H1 (cell line): ENCODE results near the gene CPT1A. TPM values are rescaled to one million over a fixed set of nuclear protein-coding genes. Genes with fewer than 3 reads are reported as not detected.

ENCODE experiments used
- CHD2 ChIP-seq: IDR thresholded peaks from 2 replicates; pipeline ENCODE4 v1.6.1; 2012; ENCODE audit warnings: low read length, improper control_type of control experiment
- GTF2F1 ChIP-seq: IDR thresholded peaks from 2 replicates; pipeline ENCODE4 v1.6.1; 2012; ENCODE audit warnings: low read depth, low read length, improper control_type of control experiment, borderline replicate concordance
- MAX ChIP-seq: IDR thresholded peaks from 2 replicates; pipeline ENCODE4 v1.6.1; 2012; ENCODE audit warnings: inconsistent platforms
- POLR2A ChIP-seq, 2 experiments: IDR thresholded peaks; 1 replicate in 1 of 2; 2 replicates in 1 of 2; pipeline ENCODE4 v1.6.1; 2011; ENCODE audit warnings: low read depth in 2 of 2, low read length in 2 of 2, mild to moderate bottlenecking in 2 of 2; ENCODE audit errors: control extremely low read depth in 1 of 2
- POU5F1 ChIP-seq: IDR thresholded peaks from 2 replicates; pipeline ENCODE4 v1.6.1; 2011; ENCODE audit warnings: low read depth, mild to moderate bottlenecking, low read length, moderate library complexity
- RXRA ChIP-seq: IDR thresholded peaks from 2 replicates; pipeline ENCODE4 v1.6.1; 2011; ENCODE audit warnings: low read depth, mild to moderate bottlenecking, low read length, moderate library complexity; ENCODE audit not compliant: insufficient read depth
- SRF ChIP-seq: IDR thresholded peaks from 2 replicates; pipeline ENCODE4 v1.6.1; 2011; ENCODE audit warnings: mild to moderate bottlenecking, low read depth, low read length, moderate library complexity
- polyA plus RNA-seq, 7 experiments: library from polyadenylated mRNA; depleted of rRNA in 3 of 7; stranded (reverse) in 5 of 7; unstranded in 2 of 7; fragments of >200 nt in 5 of 7; fragments of 200-250 nt in 2 of 7; gene quantifications; 1 replicate in 5 of 7; 2 replicates in 1 of 7; 4 replicates in 1 of 7; pipeline versions ENCODE4 v1.2.1 to v1.2.3, GENCODE V29; 2011 to 2013; ENCODE audit warnings: missing spikeins in 2 of 7, mixed read lengths in 2 of 7
- total RNA-seq: library from RNA; stranded (reverse); fragmentation: NEBNext Ultra II Directional; extraction: Animal tissue kit (Norgen Biotek cat#: 25700); gene quantifications from 2 replicates; pipeline ENCODE4 v1.2.1, GENCODE V29; 2021

Gene CPT1A
- total and polyA plus RNA-seq, 2 of the 8 experiments (the other 6 are each of a cell fraction or from before 2014, with no cell fraction given): 2.9 to 12.2 TPM

DNA sequence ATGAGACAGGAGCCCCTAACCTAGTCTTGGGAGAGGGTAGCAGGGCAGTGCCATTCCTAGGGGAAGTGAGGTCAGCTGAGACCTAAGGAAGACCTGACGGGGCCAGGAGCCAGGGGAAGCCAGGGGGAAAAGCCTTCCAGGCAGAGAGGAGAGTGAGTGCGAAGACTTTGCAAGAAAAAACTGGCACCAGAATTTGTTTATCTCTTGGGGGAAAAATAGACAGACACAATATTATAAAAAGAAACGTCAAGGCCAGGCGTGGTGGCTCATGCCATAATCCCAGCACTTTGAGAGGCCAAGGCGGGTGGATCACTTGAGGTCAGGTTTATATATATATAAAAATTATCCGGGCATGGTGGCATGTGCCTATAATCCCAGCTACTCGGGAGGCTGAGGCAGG is 63.5 kb downstream of the CPT1A start (continued):
- no peak for TF ChIP-seq GTF2F1
- no peak for TF ChIP-seq POLR2A (IDR thresholded peaks at IDR 0.05; ENCODE audit: control extremely low read depth in 1 of 2, low read depth in 2 of 2, low read length in 2 of 2)
- no peak for TF ChIP-seq CHD2
- no peak for TF ChIP-seq MAX
- no peak for TF ChIP-seq RXRA
- no peak for TF ChIP-seq POU5F1
- TF ChIP-seq SRF: no peak
